HepG2 (cell line): ENCODE data around the gene FGL2. TPM values are rescaled to one million over a fixed set of nuclear protein-coding genes. Genes with fewer than 3 reads are reported as not detected.

Experiments used
- E2F2 ChIP-seq: sonication (generic); formaldehyde crosslinking; IDR thresholded peaks from 2 replicates; pipeline ENCODE4 v1.4.0; 2020; ENCODE audit warnings: missing genetic modification reagents, borderline replicate concordance
- FOXK2 ChIP-seq: fragments of 450-650 bp; IDR thresholded peaks from 2 replicates; pipeline ENCODE4 v1.6.1; 2016
- GABPA ChIP-seq, 2 experiments: IDR thresholded peaks; 2 replicates each; pipeline ENCODE4 v1.6.1; 2011 to 2016; ENCODE audit warnings: low read depth in 2 of 2, low read length in 1 of 2, missing biosample characterization in 1 of 2, missing genetic modification characterization in 1 of 2
- MAF1 ChIP-seq: sonication (generic); formaldehyde crosslinking; IDR thresholded peaks from 2 replicates; pipeline ENCODE4 v1.5.0; 2020; ENCODE audit warnings: missing genetic modification reagents, borderline replicate concordance
- RELA ChIP-seq: sonication (generic); formaldehyde crosslinking; IDR thresholded peaks from 2 replicates; pipeline ENCODE4 v1.4.0; 2020; ENCODE audit warnings: missing genetic modification reagents
- SETDB1 ChIP-seq: sonication (generic); formaldehyde crosslinking; IDR thresholded peaks from 2 replicates; pipeline ENCODE4 v1.5.1; 2020; ENCODE audit warnings: missing genetic modification reagents, mild to moderate bottlenecking, borderline replicate concordance
- SMAD1 ChIP-seq: sonication (generic); formaldehyde crosslinking; IDR thresholded peaks from 2 replicates; pipeline ENCODE4 v1.4.0; 2020; ENCODE audit warnings: missing genetic modification reagents, low read depth, mild to moderate bottlenecking, borderline replicate concordance
- SMC3 ChIP-seq: IDR thresholded peaks from 2 replicates; pipeline ENCODE4 v1.6.1; 2011; ENCODE audit warnings: low read length, improper control_type of control experiment
- TAF15 ChIP-seq: fragments of 200-400 bp; formaldehyde crosslinking; IDR thresholded peaks from one replicate; pipeline ENCODE4 v1.6.1; 2018; ENCODE audit warnings: mild to moderate bottlenecking, low read depth, low read length; ENCODE audit not compliant: poor library complexity, severe bottlenecking
- ZFX ChIP-seq: sonication (generic); formaldehyde crosslinking; IDR thresholded peaks from 2 replicates; pipeline ENCODE4 v1.4.0; 2020; ENCODE audit warnings: mild to moderate bottlenecking, low read depth, missing genetic modification reagents, moderate library complexity
- ZNF350 ChIP-seq: sonication (generic); formaldehyde crosslinking; IDR thresholded peaks from 2 replicates; pipeline ENCODE4 v1.4.0; 2020; ENCODE audit warnings: mild to moderate bottlenecking, low read depth, missing genetic modification reagents, borderline replicate concordance
- ZNF510 ChIP-seq: sonication (generic); formaldehyde crosslinking; IDR thresholded peaks from 2 replicates; pipeline ENCODE4 v1.4.0; 2020; ENCODE audit warnings: low read depth, mild to moderate bottlenecking, missing genetic modification reagents
- ZNF704 ChIP-seq: sonication (generic); formaldehyde crosslinking; IDR thresholded peaks from 2 replicates; pipeline ENCODE4 v1.8.1; 2023; ENCODE audit warnings: mild to moderate bottlenecking, inconsistent platforms, moderate library complexity, missing genetic modification reagents, borderline replicate concordance
- ZNF75D ChIP-seq: sonication (generic); formaldehyde crosslinking; IDR thresholded peaks from 2 replicates; pipeline ENCODE4 v1.8.1; 2023; ENCODE audit warnings: missing genetic modification reagents, mild to moderate bottlenecking, borderline replicate concordance
- ZNF773 ChIP-seq: sonication (generic); formaldehyde crosslinking; IDR thresholded peaks from 2 replicates; pipeline ENCODE4 v1.4.0; 2020; ENCODE audit warnings: missing genetic modification reagents, borderline replicate concordance
- polyA plus RNA-seq, 8 experiments: library from polyadenylated mRNA; depleted of rRNA in 3 of 8; stranded (reverse) in 7 of 8; unstranded in 1 of 8; fragments of >200 nt; fragmentation: Illumina TruSeq in 4 of 8; extraction: Trizol in 4 of 8; gene quantifications; 2 replicates each; pipeline versions ENCODE4 v1.2.1 to v1.2.3, GENCODE V29; 2011 to 2016; ENCODE audit warnings: low read depth in 4 of 8, missing spikeins in 1 of 8, mixed read lengths in 1 of 8; ENCODE audit not compliant: insufficient read depth in 1 of 8
- total RNA-seq, 5 experiments: library from RNA; depleted of rRNA; stranded (reverse); fragments of >200 nt; fragmentation: Illumina TruSeq; extraction: Trizol; gene quantifications; 2 replicates each; pipeline ENCODE4 v1.2.3, GENCODE V29; 2016; ENCODE audit warnings: low read depth in 1 of 5
- TF ChIP-seq, protein P1 (sequence below): IDR thresholded peaks from 2 replicates; pipeline ENCODE4 v1.6.1; 2016
- TF ChIP-seq, protein P2 (sequence below): sonication (generic); formaldehyde crosslinking; IDR thresholded peaks from 2 replicates; pipeline ENCODE4 v1.4.0; 2020; ENCODE audit warnings: missing genetic modification reagents, low read depth, mild to moderate bottlenecking, borderline replicate concordance
- TF ChIP-seq, protein P3 (sequence below): sonication (generic); formaldehyde crosslinking; IDR thresholded peaks from 2 replicates; pipeline ENCODE4 v1.4.0; 2020; ENCODE audit warnings: missing genetic modification reagents, borderline replicate concordance
- TF ChIP-seq, protein P4 (sequence below): sonication (generic); formaldehyde crosslinking; IDR thresholded peaks from 2 replicates; pipeline ENCODE4 v1.9.0; 2022; ENCODE audit warnings: missing genetic modification reagents, mild to moderate bottlenecking, borderline replicate concordance

The FGL2 gene
- total and polyA plus RNA-seq, 2 of the 13 experiments (the other 11 are each of a cell fraction or from before 2014, with no cell fraction given), result 0.04 to 0.15 TPM

DNA sequence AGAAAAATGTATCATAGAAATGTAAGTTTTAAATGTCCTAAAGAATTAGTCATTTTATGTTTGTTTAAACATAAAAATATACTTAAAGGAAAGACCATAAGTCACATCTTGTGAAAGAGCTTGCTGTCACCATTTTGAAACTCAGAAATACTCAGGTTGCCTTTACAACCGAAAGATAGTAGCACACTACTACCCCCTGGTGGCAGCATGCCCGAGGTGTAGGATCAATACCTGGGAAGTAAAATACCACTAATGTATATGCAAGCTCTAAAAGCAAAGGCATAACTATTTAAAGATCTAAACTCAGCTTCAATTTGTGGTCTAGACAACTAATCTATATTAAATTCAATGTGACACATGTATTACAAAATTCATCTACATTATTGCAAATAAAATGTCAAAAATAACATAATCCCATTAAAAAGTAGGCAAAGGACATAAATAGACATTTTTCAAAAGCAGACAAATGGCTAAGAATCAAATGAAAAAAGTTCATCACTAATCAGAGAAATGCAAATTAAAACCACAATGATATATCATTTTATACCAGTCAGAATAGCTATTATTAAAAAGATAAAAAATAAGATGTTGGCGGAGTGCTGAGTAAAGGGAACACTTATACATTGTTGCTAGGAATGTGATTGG, 47.7 kb upstream of the FGL2 start (continued):
- TF ChIP-seq, protein P1, sequence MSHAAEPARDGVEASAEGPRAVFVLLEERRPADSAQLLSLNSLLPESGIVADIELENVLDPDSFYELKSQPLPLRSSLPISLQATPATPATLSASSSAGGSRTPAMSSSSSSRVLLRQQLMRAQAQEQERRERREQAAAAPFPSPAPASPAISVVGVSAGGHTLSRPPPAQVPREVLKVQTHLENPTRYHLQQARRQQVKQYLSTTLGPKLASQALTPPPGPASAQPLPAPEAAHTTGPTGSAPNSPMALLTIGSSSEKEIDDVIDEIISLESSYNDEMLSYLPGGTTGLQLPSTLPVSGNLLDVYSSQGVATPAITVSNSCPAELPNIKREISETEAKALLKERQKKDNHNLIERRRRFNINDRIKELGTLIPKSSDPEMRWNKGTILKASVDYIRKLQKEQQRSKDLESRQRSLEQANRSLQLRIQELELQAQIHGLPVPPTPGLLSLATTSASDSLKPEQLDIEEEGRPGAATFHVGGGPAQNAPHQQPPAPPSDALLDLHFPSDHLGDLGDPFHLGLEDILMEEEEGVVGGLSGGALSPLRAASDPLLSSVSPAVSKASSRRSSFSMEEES (CRISPR knock-in tag), result no peak
- TF ChIP-seq GABPA (IDR thresholded peaks at IDR 0.05; ENCODE audit: low read depth, low read length) (no peak), GABPA (CRISPR knock-in tag; IDR thresholded peaks at IDR 0.05; ENCODE audit: low read depth) (no peak), ZNF510 (CRISPR knock-in tag) (no peak), ZNF704 (no peak), ZNF773 (no peak), E2F2 (CRISPR knock-in tag) (no peak), TAF15 (no peak), SMAD1 (no peak), RELA (CRISPR knock-in tag) (no peak), ZNF350 (no peak), ZNF75D (CRISPR knock-in tag) (no peak), MAF1 (CRISPR knock-in tag) (no peak), ZFX (CRISPR knock-in tag) (no peak), SETDB1 (CRISPR knock-in tag) (no peak), FOXK2 (no peak), SMC3 (peak; percentile 85)
- TF ChIP-seq, protein P2, sequence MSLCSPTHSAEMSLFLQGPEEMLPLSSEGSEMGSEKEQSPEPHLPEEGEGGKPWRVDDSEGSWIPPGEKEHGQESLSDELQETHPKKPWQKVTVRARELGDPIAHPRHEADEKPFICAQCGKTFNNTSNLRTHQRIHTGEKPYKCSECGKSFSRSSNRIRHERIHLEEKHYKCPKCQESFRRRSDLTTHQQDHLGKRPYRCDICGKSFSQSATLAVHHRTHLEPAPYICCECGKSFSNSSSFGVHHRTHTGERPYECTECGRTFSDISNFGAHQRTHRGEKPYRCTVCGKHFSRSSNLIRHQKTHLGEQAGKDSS (CRISPR knock-in tag), result no peak
- TF ChIP-seq, protein P3, sequence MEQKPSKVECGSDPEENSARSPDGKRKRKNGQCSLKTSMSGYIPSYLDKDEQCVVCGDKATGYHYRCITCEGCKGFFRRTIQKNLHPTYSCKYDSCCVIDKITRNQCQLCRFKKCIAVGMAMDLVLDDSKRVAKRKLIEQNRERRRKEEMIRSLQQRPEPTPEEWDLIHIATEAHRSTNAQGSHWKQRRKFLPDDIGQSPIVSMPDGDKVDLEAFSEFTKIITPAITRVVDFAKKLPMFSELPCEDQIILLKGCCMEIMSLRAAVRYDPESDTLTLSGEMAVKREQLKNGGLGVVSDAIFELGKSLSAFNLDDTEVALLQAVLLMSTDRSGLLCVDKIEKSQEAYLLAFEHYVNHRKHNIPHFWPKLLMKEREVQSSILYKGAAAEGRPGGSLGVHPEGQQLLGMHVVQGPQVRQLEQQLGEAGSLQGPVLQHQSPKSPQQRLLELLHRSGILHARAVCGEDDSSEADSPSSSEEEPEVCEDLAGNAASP (CRISPR knock-in tag), result peak; percentile 34; the same call in 1 of the 2 replicates
- TF ChIP-seq, protein P4, sequence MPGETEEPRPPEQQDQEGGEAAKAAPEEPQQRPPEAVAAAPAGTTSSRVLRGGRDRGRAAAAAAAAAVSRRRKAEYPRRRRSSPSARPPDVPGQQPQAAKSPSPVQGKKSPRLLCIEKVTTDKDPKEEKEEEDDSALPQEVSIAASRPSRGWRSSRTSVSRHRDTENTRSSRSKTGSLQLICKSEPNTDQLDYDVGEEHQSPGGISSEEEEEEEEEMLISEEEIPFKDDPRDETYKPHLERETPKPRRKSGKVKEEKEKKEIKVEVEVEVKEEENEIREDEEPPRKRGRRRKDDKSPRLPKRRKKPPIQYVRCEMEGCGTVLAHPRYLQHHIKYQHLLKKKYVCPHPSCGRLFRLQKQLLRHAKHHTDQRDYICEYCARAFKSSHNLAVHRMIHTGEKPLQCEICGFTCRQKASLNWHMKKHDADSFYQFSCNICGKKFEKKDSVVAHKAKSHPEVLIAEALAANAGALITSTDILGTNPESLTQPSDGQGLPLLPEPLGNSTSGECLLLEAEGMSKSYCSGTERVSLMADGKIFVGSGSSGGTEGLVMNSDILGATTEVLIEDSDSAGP (CRISPR knock-in tag), result no peak
